ENCODE data around the gene TTLL12.

DNA sequence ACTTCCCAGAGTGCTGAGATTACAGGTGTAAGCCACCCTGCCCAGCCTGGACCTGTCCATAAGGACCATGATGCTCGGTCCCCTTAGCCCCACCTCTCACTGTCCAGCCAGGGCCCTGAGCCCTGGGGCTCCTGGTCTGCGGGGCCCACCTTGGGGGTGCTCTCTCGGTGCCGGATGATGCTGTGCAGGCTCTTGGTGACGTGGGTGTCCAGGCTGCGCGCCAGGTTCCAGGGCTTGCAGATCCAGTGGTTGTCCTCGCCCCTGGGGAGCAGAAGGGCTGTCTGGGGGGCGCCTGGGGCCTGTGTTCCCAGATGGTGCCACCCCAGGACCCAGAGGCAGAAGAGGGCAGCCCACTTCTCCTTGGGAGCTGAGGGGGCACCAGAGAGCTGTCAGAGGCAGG lies 13.4 kb downstream of the TTLL12 start:
- TF ChIP-seq POLR2A (IDR thresholded peaks at IDR 0.05; ENCODE audit: low read depth, low read length) (no peak), POLR2AphosphoS5 (IDR thresholded peaks at IDR 0.05; ENCODE audit: low read depth, low read length) (no peak), TAF1 (IDR thresholded peaks at IDR 0.05; ENCODE audit: borderline replicate concordance, low read depth, low read length) (no peak)

Measured in GM12892 (cell line).